ENCODE results near the gene UGT3A1. TPM values are rescaled to one million over a fixed set of nuclear protein-coding genes. Genes with fewer than 3 reads are reported as not detected.
"Not testable (repeated sequence)": the region's sequence is repeated elsewhere in the genome, so short reads cannot be mapped to it uniquely, and the experiment has no call there.

The UGT3A1 gene
- total RNA-seq (0.16 TPM), polyA plus RNA-seq (0.03 TPM)

GRCh38 chr5:35990941-35991611, at the start of gene UGT3A1:
TSS of gene UGT3A1 (minus strand) at chr5:35991390. CDS start at chr5:35991240, 150 bp downstream.
- no peak for DNase-seq (ENCODE audit: extremely low spot score)
- H3K4me3 ChIP-seq (ENCODE audit: low read depth, low read length): no peak within 1 kb of the TSS
- no peaks in the 10 kb centered on the region for H3K4me1 ChIP-seq (ENCODE audit: insufficient read depth)
- 3% methylated on average over 25 of the region's 25 CpGs for WGBS
- H3K36me3 ChIP-seq (ENCODE audit: insufficient read depth): no peaks in the 10 kb centered on the region
- no peak within 1 kb of the TSS for H3K27ac ChIP-seq (ENCODE audit: low read depth)

GRCh38 chr5:36035696-36036095, 44.5 kb upstream of the UGT3A1 start:
- DNase-seq (ENCODE audit: extremely low spot score): no peak
- 91% methylated on average over 13 of the region's 13 CpGs for WGBS
- Histone ChIP-seq H3K27ac (ENCODE audit: low read depth) (no peak overlapping the region), H3K36me3 (ENCODE audit: insufficient read depth) (no peaks in the 10 kb centered on the region), H3K4me1 (ENCODE audit: insufficient read depth) (no peaks in the 10 kb centered on the region), H3K4me3 (ENCODE audit: low read depth, low read length) (no peak overlapping the region)

- not testable (repeated sequence) for H3K4me3 ChIP-seq (ENCODE audit: low read depth, low read length); H3K4me1 ChIP-seq (ENCODE audit: insufficient read depth); H3K27ac ChIP-seq (ENCODE audit: low read depth); H3K36me3 ChIP-seq (ENCODE audit: insufficient read depth); DNase-seq (ENCODE audit: extremely low spot score)
- WGBS: 53% methylated on average over 3 of the region's 3 CpGs
Observed at GRCh38 chr5:36034536-36035134, 43.4 kb upstream of the UGT3A1 start.

- no peaks in the 10 kb centered on the region for H3K4me1 ChIP-seq (ENCODE audit: insufficient read depth)
- no peak overlapping the region for H3K27ac ChIP-seq (ENCODE audit: low read depth)
- DNase-seq (ENCODE audit: extremely low spot score): no peak
- no peaks in the 10 kb centered on the region for H3K36me3 ChIP-seq (ENCODE audit: insufficient read depth)
- 48% methylated on average over 1 of the region's 1 CpG for WGBS
- H3K4me3 ChIP-seq (ENCODE audit: low read depth, low read length): no peak overlapping the region
Observed at GRCh38 chr5:36033486-36033885, 42.3 kb upstream of the UGT3A1 start.

- no peaks in the 10 kb centered on the region for H3K4me1 ChIP-seq (ENCODE audit: insufficient read depth)
- DNase-seq (ENCODE audit: extremely low spot score): no peak
- H3K4me3 ChIP-seq (ENCODE audit: low read depth, low read length): no peak overlapping the region
- H3K27ac ChIP-seq (ENCODE audit: low read depth): no peak overlapping the region
- no peaks in the 10 kb centered on the region for H3K36me3 ChIP-seq (ENCODE audit: insufficient read depth)
Observed at GRCh38 chr5:36033047-36033446, 41.9 kb upstream of the UGT3A1 start.

GRCh38 chr5:36031223-36031622, 40.0 kb upstream of the UGT3A1 start:
- no peak overlapping the region for H3K27ac ChIP-seq (ENCODE audit: low read depth)
- no peaks in the 10 kb centered on the region for H3K36me3 ChIP-seq (ENCODE audit: insufficient read depth)
- DNase-seq (ENCODE audit: extremely low spot score): no peak
- 84% methylated on average over 6 of the region's 6 CpGs for WGBS
- no peak overlapping the region for H3K4me3 ChIP-seq (ENCODE audit: low read depth, low read length)
- no peaks in the 10 kb centered on the region for H3K4me1 ChIP-seq (ENCODE audit: insufficient read depth)

GRCh38 chr5:36029914-36030313, 38.7 kb upstream of the UGT3A1 start:
- H3K27ac ChIP-seq (ENCODE audit: low read depth): no peak overlapping the region
- no peak overlapping the region for H3K4me3 ChIP-seq (ENCODE audit: low read depth, low read length)
- no peak for DNase-seq (ENCODE audit: extremely low spot score)
- 91% methylated on average over 1 of the region's 1 CpG for WGBS
- H3K4me1 ChIP-seq (ENCODE audit: insufficient read depth): no peaks in the 10 kb centered on the region
- no peaks in the 10 kb centered on the region for H3K36me3 ChIP-seq (ENCODE audit: insufficient read depth)

GRCh38 chr5:36028816-36029465, 37.8 kb upstream of the UGT3A1 start:
- Histone ChIP-seq H3K36me3 (ENCODE audit: insufficient read depth) (no peaks in the 10 kb centered on the region), H3K27ac (ENCODE audit: low read depth) (no peak overlapping the region), H3K4me1 (ENCODE audit: insufficient read depth) (no peaks in the 10 kb centered on the region), H3K4me3 (ENCODE audit: low read depth, low read length) (no peak overlapping the region)
- 63% methylated on average over 5 of the region's 5 CpGs for WGBS
- no peak for DNase-seq (ENCODE audit: extremely low spot score)

GRCh38 chr5:36027711-36028110, 36.5 kb upstream of the UGT3A1 start:
- H3K4me1 ChIP-seq (ENCODE audit: insufficient read depth): no peaks in the 10 kb centered on the region
- H3K36me3 ChIP-seq (ENCODE audit: insufficient read depth): no peaks in the 10 kb centered on the region
- no peak for DNase-seq (ENCODE audit: extremely low spot score)
- 85% methylated on average over 8 of the region's 8 CpGs for WGBS
- no peak overlapping the region for H3K4me3 ChIP-seq (ENCODE audit: low read depth, low read length)
- H3K27ac ChIP-seq (ENCODE audit: low read depth): no peak overlapping the region

- no peak overlapping the region for H3K4me3 ChIP-seq (ENCODE audit: low read depth, low read length)
- 46% methylated on average over 6 of the region's 6 CpGs for WGBS
- no peaks in the 10 kb centered on the region for H3K4me1 ChIP-seq (ENCODE audit: insufficient read depth)
- no peak for DNase-seq (ENCODE audit: extremely low spot score)
- H3K27ac ChIP-seq (ENCODE audit: low read depth): no peak overlapping the region
- no peaks in the 10 kb centered on the region for H3K36me3 ChIP-seq (ENCODE audit: insufficient read depth)
Observed at GRCh38 chr5:36026706-36027465, 35.7 kb upstream of the UGT3A1 start.

- not testable (repeated sequence) for H3K4me3 ChIP-seq (ENCODE audit: low read depth, low read length); H3K27ac ChIP-seq (ENCODE audit: low read depth); DNase-seq (ENCODE audit: extremely low spot score); H3K36me3 ChIP-seq (ENCODE audit: insufficient read depth); H3K4me1 ChIP-seq (ENCODE audit: insufficient read depth)
- WGBS: 65% methylated on average over 6 of the region's 6 CpGs
Observed at GRCh38 chr5:36022246-36022645, 31.1 kb upstream of the UGT3A1 start.

- WGBS: 91% methylated on average over 5 of the region's 5 CpGs
Observed at GRCh38 chr5:36019584-36019983, 28.4 kb upstream of the UGT3A1 start.

GRCh38 chr5:36017622-36018021, 26.4 kb upstream of the UGT3A1 start:
- WGBS: 64% methylated on average over 5 of the region's 5 CpGs
- H3K4me3 ChIP-seq (ENCODE audit: low read depth, low read length): no peak overlapping the region
- H3K36me3 ChIP-seq (ENCODE audit: insufficient read depth): no peaks in the 10 kb centered on the region
- no peaks in the 10 kb centered on the region for H3K4me1 ChIP-seq (ENCODE audit: insufficient read depth)
- DNase-seq (ENCODE audit: extremely low spot score): no peak
- H3K27ac ChIP-seq (ENCODE audit: low read depth): no peak overlapping the region

More at GRCh38 chr5:36019584-36019983, 28.4 kb upstream of the UGT3A1 start:
- not testable (repeated sequence) for H3K4me1 ChIP-seq (ENCODE audit: insufficient read depth); H3K4me3 ChIP-seq (ENCODE audit: low read depth, low read length); H3K36me3 ChIP-seq (ENCODE audit: insufficient read depth); DNase-seq (ENCODE audit: extremely low spot score); H3K27ac ChIP-seq (ENCODE audit: low read depth)
